GM19452 (cell line): ENCODE data around the gene SLAMF6.
A peak's percentile ranks its signal among the peaks of the same experiment; 100 is the strongest.
"Not testable (repeated sequence)": the region's sequence is repeated elsewhere in the genome, so short reads cannot be mapped to it uniquely, and the experiment has no call there.

Experiments
- ATAC-seq: cut with Tn5 transposase; IDR thresholded peaks from one replicate; pipeline ENCODE4 v1.9.1; 2021; ENCODE audit not compliant: unreplicated experiment

The SLAMF6 gene

DNA sequence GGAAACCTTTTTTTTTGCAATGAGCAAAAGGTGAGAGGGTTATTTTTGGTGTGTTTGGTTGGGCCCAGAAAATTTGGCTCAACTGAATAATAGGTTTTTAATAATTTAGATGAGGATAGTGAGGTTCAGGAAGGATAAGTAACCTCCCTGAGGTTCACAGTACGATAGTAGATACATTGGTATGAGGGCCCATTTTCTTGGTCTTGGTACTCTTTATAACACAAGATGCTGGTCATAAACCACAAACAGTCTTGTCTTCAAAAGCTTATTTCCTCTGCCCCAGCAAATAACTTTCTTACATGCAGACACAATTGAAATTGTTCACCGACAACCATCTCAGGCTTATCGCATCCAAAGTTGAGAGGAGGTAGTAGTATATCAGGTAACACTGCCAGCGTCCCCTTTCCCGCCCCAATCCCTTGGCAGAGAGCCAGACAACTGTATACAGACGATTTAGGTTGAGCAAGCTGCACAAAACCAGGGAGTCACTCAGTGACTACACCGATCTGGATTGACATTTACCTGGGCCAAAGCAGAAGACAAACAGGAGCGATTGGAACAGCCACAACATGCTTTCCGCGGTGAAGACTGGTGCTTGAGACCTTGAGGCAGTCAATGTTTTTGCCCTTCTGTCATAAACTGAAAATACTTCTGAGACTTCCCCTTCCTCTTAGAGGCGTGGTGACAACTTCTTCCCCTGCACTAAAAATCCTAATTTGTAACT is at the start of gene SLAMF6:
Gene SLAMF6, minus strand, starts transcription at position 634 of the 724 bp plus-strand sequence. Its CDS starts 63 bp downstream, at position 571.
- no peak for ATAC-seq

DNA sequence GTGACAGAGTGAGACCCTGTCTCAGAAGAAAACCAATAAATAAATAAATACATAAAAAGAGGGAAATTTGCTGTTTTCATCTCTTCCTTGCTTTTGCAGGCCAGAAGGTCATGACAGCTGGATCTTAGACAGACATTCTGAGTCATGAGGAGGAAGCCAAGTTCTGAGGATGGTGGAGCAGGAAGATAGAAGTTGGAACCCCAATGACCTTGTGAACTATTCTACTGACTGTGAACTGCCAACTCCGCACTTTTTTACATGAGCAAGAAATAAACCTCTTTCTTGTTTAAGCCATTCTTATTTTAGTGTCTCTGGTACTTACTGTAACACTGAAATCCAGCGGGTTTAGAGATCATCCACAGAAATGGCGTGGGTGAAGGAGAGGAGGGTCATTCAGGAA is 47.8 kb upstream of the SLAMF6 start:
- no peak for ATAC-seq

DNA sequence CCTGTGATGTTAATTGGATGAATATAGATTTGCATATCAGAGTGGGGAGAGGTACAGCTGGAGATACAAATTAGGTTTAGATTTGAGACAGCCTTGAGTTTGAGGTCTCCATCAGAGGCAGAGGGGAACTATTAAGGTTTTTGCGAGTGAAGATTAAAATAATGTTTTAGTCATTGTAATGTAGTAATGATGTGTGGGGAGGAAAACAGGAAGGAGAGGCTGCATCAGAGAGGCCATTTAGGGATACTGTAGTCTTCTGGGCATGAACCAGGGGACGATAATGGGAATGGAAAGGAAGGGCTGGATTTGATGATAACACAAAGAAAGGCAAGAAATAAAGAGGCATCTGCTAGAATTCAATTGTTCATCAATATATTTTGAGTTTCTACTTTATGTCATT is 46.8 kb upstream of the SLAMF6 start:
- ATAC-seq: no peak

DNA sequence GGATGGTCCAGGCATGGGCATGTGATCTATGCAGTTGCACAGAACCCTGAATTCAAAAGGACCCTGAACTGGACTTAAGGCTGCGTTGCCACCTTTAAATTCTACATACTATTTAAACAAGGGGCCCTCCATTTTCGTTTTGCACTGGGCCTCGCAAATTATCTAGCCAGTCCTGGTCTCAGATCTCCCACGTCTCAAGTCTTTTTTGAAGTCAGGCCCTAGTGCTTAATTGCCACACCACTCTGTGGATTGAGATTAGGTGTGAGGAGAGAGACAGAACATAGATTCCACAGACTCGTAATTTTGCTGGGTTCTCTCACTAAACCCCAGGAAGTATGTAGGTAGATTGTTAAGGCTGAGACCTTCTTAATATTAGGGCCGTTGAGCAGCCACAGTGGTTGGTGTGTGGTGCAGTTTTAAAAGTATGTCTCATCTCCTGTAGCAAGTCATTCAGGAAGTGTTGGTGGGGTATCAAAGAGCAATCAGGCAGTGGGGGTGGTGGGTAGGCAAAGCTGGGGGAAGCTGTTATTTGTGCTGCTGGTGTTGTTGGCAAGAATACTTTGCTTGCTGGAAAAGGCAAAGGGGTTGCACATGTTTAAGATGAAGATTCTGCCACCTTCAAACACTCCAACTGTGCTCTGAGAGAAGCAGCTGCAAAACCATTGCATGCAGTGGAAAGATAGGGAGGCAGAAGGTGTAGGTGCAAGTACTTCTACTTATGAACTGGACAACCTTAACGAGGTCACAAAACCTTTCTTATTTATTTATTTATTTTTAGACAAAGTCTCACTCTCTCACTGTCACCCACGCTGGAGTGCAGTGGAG is 45.0 kb upstream of the SLAMF6 start:
- no peak for ATAC-seq

DNA sequence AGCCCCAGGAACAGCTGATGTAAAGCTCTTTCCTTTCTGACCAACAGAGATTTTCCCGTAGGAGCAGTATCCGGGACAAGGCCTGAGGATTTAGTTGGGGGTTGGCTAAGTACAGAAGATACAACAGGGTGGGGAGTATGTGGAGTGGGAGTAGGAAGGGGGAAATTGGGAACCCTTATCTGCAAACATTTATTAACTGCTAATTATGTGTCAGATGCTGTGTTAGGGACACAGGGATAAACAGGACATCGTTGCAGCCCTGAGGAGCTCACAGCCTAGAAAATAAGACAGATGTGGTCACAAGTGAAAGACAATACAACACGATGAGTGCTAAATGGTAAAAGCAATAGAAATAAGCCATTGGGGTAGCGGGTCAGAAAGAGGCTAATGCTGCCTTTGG is 44.3 kb upstream of the SLAMF6 start:
- ATAC-seq: no peak

DNA sequence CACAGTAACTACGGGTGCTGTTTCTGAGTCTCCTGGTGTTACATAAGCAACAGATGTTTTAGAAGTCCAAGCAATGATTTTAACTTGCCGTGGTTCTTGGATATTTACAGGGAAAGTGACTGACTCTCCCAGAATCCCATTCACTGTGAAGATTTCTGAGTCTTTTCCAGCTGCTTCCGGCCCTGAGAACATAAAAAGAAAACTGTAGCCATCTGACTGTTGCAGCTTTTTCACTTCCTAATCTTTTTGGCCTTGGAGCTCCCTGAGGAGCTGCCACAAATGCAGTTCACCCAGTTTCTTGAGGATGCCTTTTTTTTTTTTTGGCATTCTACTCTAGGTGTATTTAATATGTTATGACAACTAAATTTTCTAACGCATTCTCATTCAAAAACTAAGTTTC is 42.5 kb upstream of the SLAMF6 start:
- ATAC-seq: no peak

GRCh38 chr1:160563230-160563629 is 40.2 kb upstream of the SLAMF6 start:
- ATAC-seq: not testable (repeated sequence)

GRCh38 chr1:160562745-160563144 is 39.7 kb upstream of the SLAMF6 start:
- not testable (repeated sequence) for ATAC-seq

GRCh38 chr1:160560806-160561205 is 37.8 kb upstream of the SLAMF6 start:
- no peak for ATAC-seq

- ATAC-seq: no peak
Measured at GRCh38 chr1:160560045-160560705, 37.1 kb upstream of the SLAMF6 start.

- not testable (repeated sequence) for ATAC-seq
Measured at GRCh38 chr1:160559437-160559836, 36.4 kb upstream of the SLAMF6 start.

DNA sequence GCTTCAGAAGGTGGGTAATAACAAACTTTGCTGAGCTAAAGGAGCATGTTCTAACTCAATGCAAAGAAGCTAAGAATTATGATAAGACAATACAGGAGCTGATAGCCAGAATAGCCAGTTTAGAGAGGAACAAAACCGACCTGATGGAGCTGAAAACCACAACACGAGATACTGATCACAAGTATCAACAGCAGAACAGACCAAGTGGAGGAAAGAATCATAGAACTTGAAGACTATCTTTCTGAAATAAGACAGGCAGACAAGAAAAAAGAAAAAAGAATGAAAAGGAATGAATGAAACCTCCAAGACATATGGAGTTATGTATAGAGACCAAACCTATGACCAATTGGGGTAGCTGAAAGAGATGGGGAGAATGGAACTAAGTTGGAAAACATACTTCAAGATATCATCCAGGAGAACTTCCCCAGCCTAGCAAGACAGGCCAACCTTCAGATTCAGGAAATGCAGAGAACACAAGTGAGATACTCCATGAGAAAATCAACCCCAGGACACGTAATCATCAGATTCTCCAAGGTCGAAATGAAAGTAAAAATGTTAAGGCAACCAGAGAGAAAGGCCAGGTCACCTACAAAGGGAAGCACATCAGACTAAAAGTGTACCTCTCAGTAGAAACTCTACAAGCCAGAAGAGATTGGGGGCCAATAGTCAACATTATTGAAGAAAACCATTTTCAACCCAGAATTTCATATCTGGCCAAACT is 35.8 kb upstream of the SLAMF6 start:
- no peak for ATAC-seq

GRCh38 chr1:160553778-160554177 is 30.7 kb upstream of the SLAMF6 start:
- no peak for ATAC-seq

DNA sequence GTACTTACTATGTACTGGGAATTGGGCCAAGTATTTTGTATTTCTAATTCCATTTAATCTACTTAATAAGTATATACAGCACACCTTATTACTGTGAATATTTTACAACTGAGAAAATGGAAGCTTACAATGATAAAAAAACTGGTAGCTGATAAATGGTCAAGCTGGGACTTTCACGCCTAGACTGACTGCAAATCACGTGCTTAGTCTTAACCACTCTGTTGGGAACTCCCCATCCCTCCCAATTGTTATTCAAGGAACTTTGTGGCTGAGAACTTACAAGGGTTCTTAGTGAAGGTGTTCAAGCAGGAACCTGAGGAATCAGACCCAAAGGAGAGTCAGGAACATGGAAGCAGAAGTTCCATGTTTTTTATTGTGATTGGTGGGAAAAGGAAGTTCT is 29.4 kb upstream of the SLAMF6 start:
- ATAC-seq: no peak

DNA sequence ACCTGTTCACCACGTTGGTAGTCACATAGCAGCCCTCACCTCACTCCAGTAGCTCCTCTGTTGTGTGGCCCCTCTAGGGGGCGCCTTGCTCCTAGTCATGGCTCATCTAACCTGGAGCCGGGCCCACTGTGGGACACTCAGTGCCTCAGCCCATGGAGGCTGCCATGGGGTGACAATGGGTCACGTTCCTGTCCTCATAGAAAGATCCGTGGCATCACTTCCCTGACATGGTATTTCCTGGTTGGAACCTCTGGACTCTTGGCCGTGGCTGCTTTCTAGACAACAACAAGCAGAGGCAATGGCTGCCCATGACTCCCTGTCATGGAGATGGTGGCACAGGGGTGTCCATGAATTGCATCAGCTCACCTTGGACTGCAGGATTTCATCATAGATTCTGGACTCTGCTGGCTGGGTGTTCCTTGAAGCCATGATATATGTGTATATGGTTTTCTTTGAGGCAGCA is 27.5 kb upstream of the SLAMF6 start:
- no peak for ATAC-seq

GRCh38 chr1:160549665-160550006 is 26.6 kb upstream of the SLAMF6 start:
- no peak for ATAC-seq

DNA sequence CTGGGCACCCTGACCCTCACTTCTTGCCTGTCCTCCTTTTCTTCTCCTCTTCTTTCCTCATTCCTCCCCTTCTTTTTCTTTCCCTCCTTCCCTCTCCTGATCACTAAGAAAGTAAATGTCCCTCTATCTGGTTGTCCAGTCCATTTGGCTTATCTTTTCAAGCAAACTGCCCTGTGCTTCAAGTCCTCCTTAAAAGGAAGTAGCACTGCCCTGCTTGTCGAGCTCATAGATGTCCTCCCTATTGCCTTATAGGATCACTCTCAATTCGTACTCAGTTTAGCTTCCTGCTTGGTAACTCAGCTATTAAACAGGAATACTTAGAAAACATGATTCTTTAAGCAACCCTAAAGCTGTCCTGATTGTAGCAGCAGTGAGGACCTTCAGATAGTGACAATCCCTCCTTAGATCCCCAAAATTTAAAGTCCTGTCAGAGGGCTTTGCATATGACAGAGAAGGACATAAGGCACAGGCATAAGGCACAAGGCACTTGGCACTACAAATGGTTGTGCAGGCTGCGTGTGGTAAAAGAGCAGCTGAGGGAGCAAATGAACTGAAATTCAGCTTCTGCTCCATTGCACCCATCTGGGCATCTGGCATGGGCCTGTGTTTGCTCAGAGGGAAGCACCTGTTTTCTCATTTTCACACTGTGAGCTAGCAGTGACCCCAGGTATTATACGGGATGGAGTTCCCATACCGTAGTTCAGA is 26.1 kb upstream of the SLAMF6 start:
- peak; percentile 48 for ATAC-seq

GRCh38 chr1:160548183-160548582 is 25.1 kb upstream of the SLAMF6 start:
- ATAC-seq: no peak

DNA sequence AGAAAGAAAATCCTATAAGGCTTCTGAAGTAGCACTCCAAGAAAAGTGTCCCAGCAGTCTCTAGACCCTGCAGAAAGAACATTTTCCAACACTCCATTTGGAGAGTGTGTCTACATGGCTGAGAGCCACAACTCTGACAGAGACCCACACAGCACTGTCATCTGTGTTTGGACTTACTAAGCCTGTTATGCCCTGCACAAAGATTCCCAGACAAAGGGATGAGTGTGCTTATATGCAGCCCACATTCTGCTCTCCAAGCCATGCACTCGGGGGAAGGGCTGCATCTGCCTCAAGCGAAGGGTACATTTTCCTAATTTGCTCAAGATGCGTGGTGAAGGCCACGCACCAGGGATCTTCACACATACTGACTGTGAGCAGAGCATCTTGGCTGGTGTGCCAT is 24.4 kb upstream of the SLAMF6 start:
- no peak for ATAC-seq

- no peak for ATAC-seq
Measured at GRCh38 chr1:160546942-160547341, 23.9 kb upstream of the SLAMF6 start.

GRCh38 chr1:160544647-160545046 is 21.6 kb upstream of the SLAMF6 start:
- ATAC-seq: no peak
